A673 (cell line): Measurements from ENCODE around the gene PCIF1.

ENCODE experiments used
- EZH2 ChIP-seq: fragments of 200-600 bp; sonication (generic); IDR thresholded peaks from 2 replicates; pipeline ENCODE4 v1.6.1; 2017; ENCODE audit warnings: borderline replicate concordance, low read depth, mild to moderate bottlenecking, mixed read lengths, antibody characterized with exemption, low read length; ENCODE audit not compliant: poor library complexity, severe bottlenecking
- TF ChIP-seq, protein P1 (sequence below): fragments of 300-800, 200-600 bp; sonication (generic); conservative IDR thresholded peaks from 2 replicates; pipeline ENCODE4 v1.5.1; 2017; ENCODE audit warnings: low read depth, mild to moderate bottlenecking, antibody characterized with exemption, low read length, moderate library complexity, mixed read lengths

DNA sequence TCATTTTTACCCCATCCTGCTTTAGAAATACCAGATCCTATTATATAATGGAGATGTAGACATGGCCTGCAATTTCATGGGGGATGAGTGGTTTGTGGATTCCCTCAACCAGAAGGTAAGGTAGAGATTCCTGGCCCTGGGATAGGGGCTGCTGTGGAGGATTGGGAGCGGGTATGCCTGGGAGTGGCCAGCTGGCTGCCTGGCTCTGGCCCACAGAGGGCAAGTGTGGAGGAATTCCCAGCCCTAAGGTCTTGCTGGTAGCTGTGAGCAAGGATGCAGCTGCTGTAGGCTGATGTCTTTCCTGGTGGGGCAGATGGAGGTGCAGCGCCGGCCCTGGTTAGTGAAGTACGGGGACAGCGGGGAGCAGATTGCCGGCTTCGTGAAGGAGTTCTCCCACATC lies 36.8 kb upstream of the PCIF1 start:
- TF ChIP-seq, protein P1, sequence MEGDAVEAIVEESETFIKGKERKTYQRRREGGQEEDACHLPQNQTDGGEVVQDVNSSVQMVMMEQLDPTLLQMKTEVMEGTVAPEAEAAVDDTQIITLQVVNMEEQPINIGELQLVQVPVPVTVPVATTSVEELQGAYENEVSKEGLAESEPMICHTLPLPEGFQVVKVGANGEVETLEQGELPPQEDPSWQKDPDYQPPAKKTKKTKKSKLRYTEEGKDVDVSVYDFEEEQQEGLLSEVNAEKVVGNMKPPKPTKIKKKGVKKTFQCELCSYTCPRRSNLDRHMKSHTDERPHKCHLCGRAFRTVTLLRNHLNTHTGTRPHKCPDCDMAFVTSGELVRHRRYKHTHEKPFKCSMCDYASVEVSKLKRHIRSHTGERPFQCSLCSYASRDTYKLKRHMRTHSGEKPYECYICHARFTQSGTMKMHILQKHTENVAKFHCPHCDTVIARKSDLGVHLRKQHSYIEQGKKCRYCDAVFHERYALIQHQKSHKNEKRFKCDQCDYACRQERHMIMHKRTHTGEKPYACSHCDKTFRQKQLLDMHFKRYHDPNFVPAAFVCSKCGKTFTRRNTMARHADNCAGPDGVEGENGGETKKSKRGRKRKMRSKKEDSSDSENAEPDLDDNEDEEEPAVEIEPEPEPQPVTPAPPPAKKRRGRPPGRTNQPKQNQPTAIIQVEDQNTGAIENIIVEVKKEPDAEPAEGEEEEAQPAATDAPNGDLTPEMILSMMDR: no peak
- no peak for TF ChIP-seq EZH2
